Naive thymus-derived CD8-positive, alpha-beta T cell (primary cell): ENCODE data around the gene KLK2. TPM values are rescaled to one million over a fixed set of nuclear protein-coding genes. Genes with fewer than 3 reads are reported as not detected.

ENCODE experiments used
- ATAC-seq, 2 donors: fragments of 150-1000 bp; cut with Tn5 transposase in 1 of 2; sonication (Bioruptor Pico), chemical (Tn5 transposase) in 1 of 2; 1 replicate in 1 of 2; 2 replicates in 1 of 2; pipeline ENCODE4 v1.10.0; 2021; ENCODE audit warnings: mild to moderate bottlenecking in 2 of 2, moderate library complexity in 2 of 2
- POLR2A ChIA-PET: fragments of 350-600 bp; sonication (Branson Sonifier 250); formaldehyde crosslinking; loops from one replicate; lab custom pipeline; 2021; ENCODE audit warnings: antibody characterized with exemption; lab: Charles Lee
- DNase-seq, 10 donors: peaks; one replicate each; pipeline versions ENCODE4 v3.0.0 to v3.0.0-alpha.2; 2020 to 2022
- H3K27ac Mint-ChIP-seq, 10 donors: one replicate each; pipeline ENCODE4 v1.8.0; 2020 to 2022; ENCODE audit warnings: mild to moderate bottlenecking in 10 of 10, mixed read lengths in 10 of 10, moderate library complexity in 4 of 10, inconsistent platforms in 1 of 10
- H3K27me3 Mint-ChIP-seq, 5 donors: one replicate each; pipeline ENCODE4 v1.8.0; 2021 to 2022; ENCODE audit warnings: mixed read lengths in 5 of 5
- H3K36me3 Mint-ChIP-seq, 3 donors: one replicate each; pipeline ENCODE4 v1.8.0; 2020 to 2022; ENCODE audit warnings: mixed read lengths in 3 of 3, mild to moderate bottlenecking in 2 of 3, inconsistent platforms in 1 of 3
- H3K4me1 Mint-ChIP-seq, 4 donors: one replicate each; pipeline ENCODE4 v1.8.0; 2021 to 2022; ENCODE audit warnings: mixed read lengths in 4 of 4
- H3K4me3 Mint-ChIP-seq, 10 donors: one replicate each; pipeline ENCODE4 v1.8.0; 2020 to 2022; ENCODE audit warnings: mild to moderate bottlenecking in 10 of 10, mixed read lengths in 10 of 10, moderate library complexity in 6 of 10, inconsistent platforms in 1 of 10
- H3K9me3 Mint-ChIP-seq, 9 donors: one replicate each; pipeline ENCODE4 v1.8.0; 2020 to 2022; ENCODE audit warnings: mixed read lengths in 9 of 9, mild to moderate bottlenecking in 3 of 9, inconsistent platforms in 1 of 9, moderate library complexity in 1 of 9
- polyA plus RNA-seq, 3 donors: library from polyadenylated mRNA; unstranded; fragments of 300-500 nt; fragmentation: Illumina TruSeq; gene quantifications; one replicate each; pipeline ENCODE4 v1.2.3, GENCODE V29; 2021
- total RNA-seq, 8 experiments: library from RNA in 2 of 8; stranded (reverse) in 2 of 8; gene quantifications; one replicate each; pipeline ENCODE4 v1.2.3 and lab custom pipeline; 2021 to 2026

KLK2 gene
- total and polyA plus RNA-seq, 5 experiments from 2014 or later: not detected

DNA sequence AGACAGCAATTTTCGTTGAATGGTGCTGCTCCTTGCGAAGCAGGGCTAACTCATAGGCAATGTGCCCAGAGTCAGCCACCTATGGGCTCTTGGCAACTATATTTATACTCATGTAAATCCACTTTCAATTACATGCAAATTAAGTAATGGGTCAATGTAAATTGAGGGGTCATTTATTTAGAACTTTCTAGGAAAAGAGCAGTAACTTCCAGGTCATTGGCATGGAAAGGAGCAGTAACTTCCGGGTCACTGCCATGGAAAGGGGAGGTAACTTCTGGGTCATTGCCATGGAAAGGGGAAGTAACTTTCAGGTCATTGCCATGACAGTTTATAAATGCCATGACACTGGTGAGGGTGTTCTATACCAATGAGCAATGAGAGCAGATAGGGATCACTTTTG, 26.3 kb downstream of the KLK2 start:
- Mint-ChIP-seq H3K27ac (no peak overlapping the region), H3K27me3 (peaks cover 18 to 52% (median 27%) of the 10 kb centered on the region in 5 donors), H3K9me3 (peaks cover 0 to 18% (median 9%) of the 10 kb centered on the region in 9 donors), H3K4me3 (no peak overlapping the region), H3K4me1 (peaks cover 0 to 3% (median 0%) of the 10 kb centered on the region in 4 donors), H3K36me3 (peaks cover 0 to 4% (median 0%) of the 10 kb centered on the region in 3 donors)
- DNase-seq: no peak
- no peak for ATAC-seq
- POLR2A ChIA-PET: no interaction called here

DNA sequence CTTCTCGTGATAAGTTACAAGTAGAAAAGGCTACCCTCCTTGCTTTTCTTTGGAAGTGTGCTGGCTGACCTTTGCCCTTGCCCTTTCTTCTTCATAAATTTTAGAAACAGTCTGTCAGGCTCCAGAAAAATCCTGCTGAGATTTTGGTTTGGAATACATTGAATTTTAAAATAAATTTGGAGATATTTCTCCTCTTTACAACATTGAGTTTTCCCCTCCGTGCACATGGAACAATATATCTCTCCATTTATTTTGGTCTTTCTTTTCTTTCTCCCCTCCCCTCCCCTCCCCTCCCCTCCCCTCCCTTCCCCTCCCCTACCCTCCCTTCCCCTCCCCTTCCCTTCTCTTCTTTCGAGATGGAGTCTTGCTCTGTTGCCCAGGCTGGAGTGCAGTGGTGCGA, 29.4 kb downstream of the KLK2 start:
- Mint-ChIP-seq H3K4me1 (peaks cover 0 to 2% (median 0%) of the 10 kb centered on the region in 4 donors), H3K36me3 (no peaks in the 10 kb centered on the region), H3K4me3 (no peak overlapping the region), H3K27ac (no peak overlapping the region), H3K27me3 (peaks cover 21 to 51% (median 32%) of the 10 kb centered on the region in 5 donors), H3K9me3 (peaks cover 0 to 4% (median 0%) of the 10 kb centered on the region in 9 donors)
- POLR2A ChIA-PET: no interaction called here
- ATAC-seq (no peak), DNase-seq (no peak)

DNA sequence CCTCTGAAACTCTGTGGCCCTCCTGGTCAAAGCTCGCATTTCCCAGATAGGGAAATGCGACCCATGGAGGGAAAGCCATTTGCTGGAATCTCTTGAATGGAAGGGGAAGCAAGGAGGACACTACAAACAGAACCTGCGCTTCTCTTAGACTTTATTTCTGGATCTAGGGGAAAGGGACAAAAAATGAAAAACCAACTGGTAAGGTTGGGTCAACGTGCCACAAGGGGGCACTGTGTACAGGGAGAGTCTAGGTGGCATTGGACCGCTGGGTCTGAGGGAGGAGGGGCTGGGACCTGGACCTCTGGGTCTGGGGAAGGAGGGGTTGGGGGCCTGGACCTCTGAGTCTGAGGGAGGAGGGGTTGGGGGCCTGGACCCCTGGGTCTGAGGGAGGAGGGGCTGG, 33.0 kb downstream of the KLK2 start:
- Mint-ChIP-seq H3K27me3 (peaks cover 9 to 62% (median 46%) of the 10 kb centered on the region in 5 donors), H3K9me3 (no peaks in the 10 kb centered on the region), H3K4me1 (peaks cover 3 to 17% (median 10%) of the 10 kb centered on the region in 4 donors), H3K27ac (no peak overlapping the region), H3K36me3 (no peaks in the 10 kb centered on the region), H3K4me3 (no peak overlapping the region)
- peak in 3 of 10 donors; percentile 13 to 20 (median 16) for DNase-seq
- POLR2A ChIA-PET: no interaction called here
- no peak for ATAC-seq

DNA sequence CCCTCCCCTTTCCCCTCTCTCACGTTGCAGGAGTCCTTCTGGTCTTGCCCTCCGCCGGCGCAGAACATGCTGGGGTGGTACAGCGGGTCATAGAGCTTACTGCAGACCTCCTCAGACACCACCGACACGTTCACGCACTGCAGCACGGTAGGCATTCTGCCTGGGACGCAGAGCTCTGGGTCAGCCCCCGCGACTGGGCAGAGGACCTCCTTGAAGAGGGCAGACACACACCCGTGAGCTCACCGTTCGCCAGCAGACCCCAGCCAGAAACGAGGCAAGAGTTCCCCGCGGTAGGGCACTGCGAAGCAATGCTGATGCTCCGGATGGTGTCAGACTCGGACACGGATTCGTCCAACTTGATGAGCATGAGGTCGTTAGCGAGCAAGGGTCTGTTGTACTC, 35.1 kb downstream of the KLK2 start:
- Mint-ChIP-seq H3K27ac (no peak overlapping the region), H3K27me3 (peaks cover 8 to 63% (median 49%) of the 10 kb centered on the region in 5 donors), H3K9me3 (no peaks in the 10 kb centered on the region), H3K36me3 (no peaks in the 10 kb centered on the region), H3K4me1 (peaks cover 3 to 17% (median 10%) of the 10 kb centered on the region in 4 donors), H3K4me3 (peak overlapping the region in 3 of 10 donors; percentile 26 to 86 (median 67))
- DNase-seq (no peak), ATAC-seq (no peak)
- POLR2A ChIA-PET: no interaction called here

DNA sequence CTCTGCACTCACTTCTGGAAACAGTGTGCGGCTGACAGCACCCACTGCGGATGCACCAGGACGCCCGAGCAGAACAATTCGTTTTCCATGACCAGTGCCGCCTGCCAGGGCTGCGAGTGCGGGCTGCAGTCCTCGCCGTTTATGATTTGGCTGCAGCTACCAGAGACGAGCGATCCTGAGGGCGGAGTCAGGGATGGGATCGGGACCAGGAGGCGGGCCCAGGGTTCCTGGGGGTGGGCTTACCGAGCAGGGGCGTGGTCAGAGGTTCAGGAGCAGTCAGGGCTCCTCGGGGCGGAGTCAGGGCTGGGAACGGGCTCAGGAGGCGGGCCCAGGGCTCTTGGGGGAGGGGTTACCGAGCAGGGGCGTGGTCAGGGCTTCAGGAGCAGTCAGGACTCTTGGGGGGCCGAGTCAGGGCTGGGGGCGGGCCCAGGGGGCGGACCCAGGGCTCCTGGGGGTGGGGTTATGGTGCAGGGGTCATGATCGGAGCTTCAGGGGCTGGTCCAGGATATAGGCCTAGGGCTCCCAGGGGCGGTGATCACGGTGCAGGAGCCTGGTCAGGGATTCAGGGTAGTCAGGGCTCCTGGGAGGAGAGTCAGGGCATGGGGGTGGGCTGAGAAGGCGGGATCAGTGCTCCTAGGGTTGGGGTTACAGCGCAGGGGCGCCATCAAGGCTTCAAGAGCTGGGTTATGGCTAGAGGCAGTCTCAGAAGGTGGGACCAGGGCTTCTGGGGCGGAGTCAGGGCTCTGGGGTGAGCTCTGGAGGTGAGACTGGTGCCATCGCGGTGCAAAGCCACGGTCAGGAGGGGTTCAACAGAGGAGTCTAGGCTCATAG, 36.2 kb downstream of the KLK2 start:
- no peaks in the 10 kb centered on the region for H3K9me3 Mint-ChIP-seq
- H3K27me3 Mint-ChIP-seq: peaks cover 0 to 60% (median 46%) of the 10 kb centered on the region in 5 donors
- no peak overlapping the region for H3K27ac Mint-ChIP-seq
- H3K4me3 Mint-ChIP-seq: peak overlapping the region in 7 of 10 donors; percentile 26 to 86 (median 64)
- H3K4me1 Mint-ChIP-seq: peaks cover 3 to 17% (median 10%) of the 10 kb centered on the region in 4 donors
- H3K36me3 Mint-ChIP-seq: no peaks in the 10 kb centered on the region
- peak; percentile 25 to 30 for ATAC-seq
- DNase-seq: peak in 1 of 10 donors; percentile 3
- POLR2A ChIA-PET: no interaction called here

DNA sequence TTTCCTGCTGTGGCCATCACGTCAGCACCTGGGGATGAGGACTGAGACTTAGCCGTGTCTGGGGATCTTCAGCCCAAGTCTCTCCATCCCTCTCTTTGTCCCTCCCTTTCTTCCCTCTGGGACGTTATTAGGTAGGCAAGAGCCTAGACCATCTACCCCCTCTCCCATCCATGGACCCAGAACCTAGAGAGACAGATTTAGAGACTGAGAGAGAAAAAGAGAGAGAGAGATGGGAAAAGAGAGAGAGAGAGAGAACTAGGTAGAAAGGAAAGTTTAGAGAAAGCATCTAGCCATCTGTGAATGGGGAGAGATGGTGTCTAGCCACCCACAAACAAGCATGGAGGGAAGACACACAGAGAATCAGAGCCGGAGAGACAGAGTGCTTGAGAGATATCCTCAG, 37.5 kb downstream of the KLK2 start:
- no peaks in the 10 kb centered on the region for H3K9me3 Mint-ChIP-seq
- no peak for DNase-seq
- no peak overlapping the region for H3K4me3 Mint-ChIP-seq
- ATAC-seq: no peak
- peaks cover 3 to 17% (median 10%) of the 10 kb centered on the region in 4 donors for H3K4me1 Mint-ChIP-seq
- H3K27ac Mint-ChIP-seq: no peak overlapping the region
- peaks cover 0 to 57% (median 40%) of the 10 kb centered on the region in 5 donors for H3K27me3 Mint-ChIP-seq
- H3K36me3 Mint-ChIP-seq: no peaks in the 10 kb centered on the region
- POLR2A ChIA-PET: no interaction called here

DNA sequence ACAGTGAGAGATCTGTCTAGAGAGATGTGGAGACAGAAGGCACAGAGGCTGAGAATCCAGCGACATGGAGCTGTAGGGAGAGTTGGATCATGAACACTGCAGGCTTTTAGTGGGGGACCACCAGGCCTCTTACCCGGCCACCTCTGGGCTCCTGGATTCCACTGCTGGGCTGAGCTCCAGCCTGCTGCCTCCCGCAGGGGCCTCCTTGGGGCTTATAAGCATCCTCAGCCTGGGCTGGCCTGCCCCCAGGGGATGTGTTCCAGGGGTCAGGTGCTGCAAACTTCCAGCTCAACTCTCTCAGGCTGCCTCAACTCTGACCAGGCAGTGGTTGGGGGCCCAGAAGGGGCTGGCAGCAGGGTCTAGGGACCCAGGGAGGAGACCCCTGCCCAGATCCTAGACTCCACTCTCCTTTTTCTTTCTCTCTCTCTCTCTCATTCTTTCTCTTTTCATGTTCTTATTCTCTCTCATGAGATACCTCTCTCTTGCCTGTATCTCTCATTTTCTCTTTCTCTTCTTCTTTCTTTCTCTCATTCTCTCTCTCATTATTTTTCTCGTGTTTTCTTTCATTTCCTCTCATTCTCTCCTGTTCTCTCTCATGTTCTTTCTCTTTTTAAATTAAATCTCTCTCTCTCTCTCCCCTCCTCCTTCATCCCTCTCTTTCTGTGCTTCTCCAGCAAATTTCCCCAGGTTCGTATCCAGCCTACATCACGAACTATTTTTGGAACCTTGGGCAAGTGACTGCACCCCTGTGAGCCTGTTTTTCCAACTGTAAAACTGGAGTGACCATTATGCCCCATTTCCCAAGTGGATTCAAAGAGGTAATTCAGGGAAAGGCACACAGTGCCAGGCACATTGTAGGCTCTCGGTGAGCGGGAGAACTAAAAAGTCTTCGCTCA, 38.2 kb downstream of the KLK2 start, which contains the start of gene KLK4:
TSS of gene KLK4 (minus strand) at position 190 of the 896 bp plus-strand sequence. CDS start 657 bp downstream, outside the sequence.
- H3K27ac Mint-ChIP-seq: no peak within 1 kb of the TSS
- peaks cover 3 to 17% (median 10%) of the 10 kb centered on the region in 4 donors for H3K4me1 Mint-ChIP-seq
- peak within 1 kb of the TSS in 1 of 10 donors; percentile 12 for H3K4me3 Mint-ChIP-seq
- POLR2A ChIA-PET: no interaction called here
- ATAC-seq (no peak), DNase-seq (no peak)
- no peaks in the 10 kb centered on the region for H3K36me3 Mint-ChIP-seq
- peaks cover 0 to 54% (median 38%) of the 10 kb centered on the region in 5 donors for H3K27me3 Mint-ChIP-seq
- H3K9me3 Mint-ChIP-seq: no peaks in the 10 kb centered on the region

DNA sequence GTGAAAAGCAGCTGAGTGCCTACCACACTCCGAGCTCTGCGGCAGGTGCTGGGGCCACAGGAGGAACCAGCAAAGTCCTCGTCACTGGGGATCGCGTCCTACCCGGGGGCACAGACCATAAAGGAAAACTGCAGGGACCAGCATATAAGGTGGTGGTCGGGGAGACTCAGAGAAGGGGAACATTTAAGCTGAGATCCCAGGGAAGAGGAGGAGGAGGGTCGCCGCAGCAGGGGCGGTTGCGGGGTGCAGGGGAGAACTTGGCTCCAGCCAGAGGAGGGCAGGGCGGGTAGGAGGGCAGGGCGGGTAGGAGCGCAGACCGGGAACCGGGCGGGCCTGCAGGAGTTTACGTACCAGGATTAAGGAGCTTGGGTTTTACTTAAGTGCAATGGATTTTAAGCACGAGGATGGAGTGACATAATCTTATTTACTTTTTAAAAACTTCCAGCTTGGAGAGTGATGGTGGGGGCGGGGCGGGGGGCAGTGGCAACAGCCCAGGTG, 38.9 kb downstream of the KLK2 start:
- H3K4me1 Mint-ChIP-seq: peaks cover 3 to 17% (median 10%) of the 10 kb centered on the region in 4 donors
- POLR2A ChIA-PET: no interaction called here
- peaks cover 6 to 55% (median 39%) of the 10 kb centered on the region in 5 donors for H3K27me3 Mint-ChIP-seq
- no peak for DNase-seq
- no peak overlapping the region for H3K27ac Mint-ChIP-seq
- no peak overlapping the region for H3K4me3 Mint-ChIP-seq
- no peaks in the 10 kb centered on the region for H3K9me3 Mint-ChIP-seq
- no peaks in the 10 kb centered on the region for H3K36me3 Mint-ChIP-seq
- no peak for ATAC-seq

DNA sequence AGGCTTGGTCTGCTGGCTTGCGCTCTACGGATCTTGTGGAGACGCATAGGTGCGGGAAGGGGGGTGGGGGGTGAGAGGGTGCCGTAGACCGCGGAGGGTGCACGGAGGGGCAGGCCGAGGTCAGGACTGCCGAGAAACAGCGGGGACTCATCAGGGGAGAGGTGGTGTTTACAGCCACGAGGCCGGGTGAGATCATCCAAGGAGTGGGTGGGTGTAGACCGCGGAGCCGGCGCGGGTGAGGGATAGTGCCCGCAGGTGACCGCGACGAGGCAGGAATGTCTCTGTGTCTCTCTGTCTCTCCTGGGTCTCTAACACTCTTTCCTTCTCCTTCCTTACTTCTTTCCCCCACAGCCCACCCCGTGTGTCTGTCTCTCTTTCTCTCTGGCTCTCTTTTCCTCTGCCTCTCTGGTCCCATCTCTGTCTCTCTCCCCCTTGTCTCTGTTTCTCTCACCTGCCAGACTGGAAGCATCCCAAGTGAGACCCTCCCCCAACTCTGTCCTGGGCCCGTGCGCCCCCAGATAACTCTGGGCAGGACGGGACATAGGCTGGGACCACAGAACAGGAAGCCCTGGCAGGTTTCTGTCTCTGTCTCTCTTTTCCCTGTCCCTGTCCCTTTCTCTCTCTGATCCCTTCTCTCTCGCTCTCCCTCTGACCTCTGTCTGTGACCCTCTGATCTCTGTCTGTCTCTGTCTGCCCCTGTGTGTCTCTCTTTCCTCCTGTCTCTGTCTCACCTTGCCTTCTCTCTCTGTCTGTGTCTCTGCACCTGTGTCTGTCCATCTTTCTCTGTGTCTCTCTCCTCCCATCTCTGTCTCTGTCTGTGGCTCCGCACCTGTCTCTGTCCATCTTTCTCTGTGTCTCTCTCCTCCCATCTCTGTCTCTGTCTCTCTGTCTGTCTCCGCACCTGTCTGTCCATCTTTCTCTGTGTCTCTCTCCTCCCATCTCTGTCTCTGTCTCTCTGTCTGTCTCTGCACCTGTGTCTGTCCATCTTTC, 39.8 kb downstream of the KLK2 start:
- ATAC-seq (no peak), DNase-seq (no peak)
- POLR2A ChIA-PET: no interaction called here
- Mint-ChIP-seq H3K27ac (no peak overlapping the region), H3K36me3 (no peaks in the 10 kb centered on the region), H3K4me1 (peaks cover 3 to 16% (median 10%) of the 10 kb centered on the region in 4 donors), H3K27me3 (peaks cover 10 to 50% (median 36%) of the 10 kb centered on the region in 5 donors), H3K9me3 (no peaks in the 10 kb centered on the region), H3K4me3 (no peak overlapping the region)

DNA sequence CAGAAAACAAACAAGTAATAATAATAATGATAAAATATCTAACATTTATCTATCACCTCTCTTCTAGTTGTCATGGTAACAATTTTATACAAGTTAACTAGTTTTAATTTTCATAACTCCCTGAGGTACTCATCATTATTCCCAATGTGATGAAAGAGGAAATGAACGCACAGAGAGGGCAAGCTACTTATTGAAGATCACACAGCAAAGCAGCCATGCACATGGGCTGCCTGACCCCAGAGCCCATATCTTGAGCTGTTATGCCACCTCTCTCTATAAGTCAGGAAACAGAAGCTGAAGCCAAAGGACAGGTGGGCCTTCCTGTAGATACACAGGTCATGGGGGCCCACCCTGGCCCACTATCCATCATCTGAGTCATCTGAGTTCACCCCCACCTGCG, 42.8 kb downstream of the KLK2 start:
- DNase-seq (no peak), ATAC-seq (no peak)
- Mint-ChIP-seq H3K36me3 (no peaks in the 10 kb centered on the region), H3K27me3 (peaks cover 28 to 42% (median 36%) of the 10 kb centered on the region in 5 donors), H3K4me3 (no peak overlapping the region), H3K9me3 (no peaks in the 10 kb centered on the region), H3K4me1 (no peaks in the 10 kb centered on the region), H3K27ac (no peak overlapping the region)
- POLR2A ChIA-PET: no interaction called here

DNA sequence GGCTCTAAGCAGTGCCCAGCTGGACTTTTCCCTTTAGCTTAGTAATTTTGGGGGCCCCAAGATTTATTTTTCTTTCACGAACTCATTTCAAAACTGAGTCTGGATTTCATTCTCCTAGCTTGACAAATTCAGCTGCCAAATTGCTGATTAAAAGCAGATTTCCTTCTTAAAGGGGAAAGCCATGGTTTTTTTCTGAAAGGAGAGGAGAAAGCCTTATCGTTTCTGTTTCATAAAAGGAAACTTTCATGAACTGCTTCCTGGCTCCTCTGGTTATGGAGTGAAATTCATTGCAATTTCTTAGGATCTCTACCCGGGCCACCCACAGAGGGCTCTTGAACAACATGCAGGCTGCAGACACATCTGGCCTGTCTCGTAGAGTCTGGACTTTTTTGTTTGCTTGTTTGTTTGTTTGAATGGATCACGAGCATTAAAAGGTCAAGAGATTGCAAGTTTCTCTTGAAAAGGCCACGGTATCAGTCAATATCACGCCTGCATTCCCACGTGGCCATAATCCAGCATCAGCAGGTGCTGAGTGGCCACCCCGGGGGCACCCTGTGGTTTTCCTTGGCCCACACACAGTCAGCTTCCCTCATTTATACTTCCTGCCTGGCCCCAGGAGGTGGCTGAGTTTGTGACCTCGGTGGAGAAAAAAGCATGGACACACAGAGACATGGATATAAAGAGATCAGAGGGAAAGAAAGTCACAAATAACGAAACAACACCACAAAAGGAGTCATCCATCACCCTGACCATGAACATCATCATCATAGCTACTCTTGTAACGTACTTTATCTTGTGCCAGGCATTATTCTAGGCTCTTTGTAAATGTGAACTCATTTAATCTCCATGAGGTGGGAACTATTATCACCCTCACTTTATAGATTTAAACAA, 48.4 kb downstream of the KLK2 start:
- H3K36me3 Mint-ChIP-seq: no peaks in the 10 kb centered on the region
- H3K4me3 Mint-ChIP-seq: no peak overlapping the region
- H3K27me3 Mint-ChIP-seq: peaks cover 32 to 45% (median 44%) of the 10 kb centered on the region in 5 donors
- H3K27ac Mint-ChIP-seq: peak overlapping the region in 1 of 10 donors; percentile 53
- POLR2A ChIA-PET: interaction anchor here (0.7 kb wide), 1 partner anchor 564 kb away, joined by 3 read pairs; no protein-coding TSS in a partner anchor
- DNase-seq (no peak), ATAC-seq (no peak)
- peaks cover 5 to 9% (median 7%) of the 10 kb centered on the region in 4 donors for H3K4me1 Mint-ChIP-seq
- H3K9me3 Mint-ChIP-seq: no peaks in the 10 kb centered on the region
